ENCODE data around the gene HES4. TPM values are rescaled to one million over a fixed set of nuclear protein-coding genes. Genes with fewer than 3 reads are reported as not detected.

HES4 gene
- total and polyA plus RNA-seq, 2 of the 13 experiments (the other 11 are each of a cell fraction or from before 2014, with no cell fraction given), result 8.8 to 10.6 TPM

GRCh38 chr1:975896-976683, 23.8 kb downstream of the HES4 start (continued):
- no peak for TF ChIP-seq FOXO4 (CRISPR knock-in tag; conservative IDR thresholded peaks at IDR 0.05)
- TF ChIP-seq MIER2 (CRISPR knock-in tag; IDR thresholded peaks at IDR 0.05), result no peak
- no peak for TF ChIP-seq CREBL2 (CRISPR knock-in tag; IDR thresholded peaks at IDR 0.05; ENCODE audit: borderline replicate concordance)
- TF ChIP-seq NAIF1 (CRISPR knock-in tag; IDR thresholded peaks at IDR 0.05; ENCODE audit: borderline replicate concordance), result no peak
- TF ChIP-seq ZNF17 (CRISPR knock-in tag; IDR thresholded peaks at IDR 0.05), result no peak
- TF ChIP-seq HNF4A (CRISPR knock-in tag; IDR thresholded peaks at IDR 0.05), result no peak
- no peak for TF ChIP-seq ZNF609 (CRISPR knock-in tag; IDR thresholded peaks at IDR 0.05; ENCODE audit: borderline replicate concordance)
- 0 out of 2 replicates have a peak, but pooled peaks have one; percentile 17 for TF ChIP-seq RBFOX2 (IDR thresholded peaks at IDR 0.05; ENCODE audit: low read depth, low read length)
- no peak for TF ChIP-seq KLF13 (CRISPR knock-in tag; IDR thresholded peaks at IDR 0.05)
- no peak for TF ChIP-seq ZNF775 (CRISPR knock-in tag; IDR thresholded peaks at IDR 0.05; ENCODE audit: borderline replicate concordance)
- no peak for TF ChIP-seq XBP1 (CRISPR knock-in tag; IDR thresholded peaks at IDR 0.05)
- no peak for TF ChIP-seq ZBTB39 (CRISPR knock-in tag; IDR thresholded peaks at IDR 0.05)
- TF ChIP-seq PHF5A (CRISPR knock-in tag; IDR thresholded peaks at IDR 0.05; ENCODE audit: low read depth, unreplicated experiment), result no peak
- TF ChIP-seq RFXAP (CRISPR knock-in tag; IDR thresholded peaks at IDR 0.05; ENCODE audit: borderline replicate concordance), result no peak
- no peak for TF ChIP-seq RARA (CRISPR knock-in tag; IDR thresholded peaks at IDR 0.05)
- no peak for TF ChIP-seq KMT2A (CRISPR knock-in tag; IDR thresholded peaks at IDR 0.05)
- TF ChIP-seq PRDM4 (CRISPR knock-in tag; IDR thresholded peaks at IDR 0.05; ENCODE audit: borderline replicate concordance), result no peak
- TF ChIP-seq MTA1 (CRISPR knock-in tag; IDR thresholded peaks at IDR 0.05; ENCODE audit: borderline replicate concordance), result peak; percentile 76; the same call in 1 of the 2 replicates

Measured in HepG2 (cell line).